Keratinocyte (primary cell): ENCODE data around the gene TFF1. TPM values are rescaled to one million over a fixed set of nuclear protein-coding genes. Genes with fewer than 3 reads are reported as not detected.

Experiments
- DNase-seq: peaks from one replicate; pipeline ENCODE4 v3.0.0-alpha.2; 2011; ENCODE audit warnings: low read depth, missing footprints, low spot score
- FAIRE-seq: peaks from 2 replicates; lab custom pipeline; 2011; peaks lifted over from hg19 to GRCh38; lab: Jason Lieb, UNC
- H2AFZ ChIP-seq: 2 replicates; pipeline ENCODE4 v1.6.0; 2012; ENCODE audit warnings: low read length, control low read depth, inconsistent platforms; ENCODE audit not compliant: control insufficient read depth
- H3K27ac ChIP-seq: 2 replicates; pipeline ENCODE4 v1.5.1; 2011; ENCODE audit warnings: low read length; ENCODE audit not compliant: control insufficient read depth, insufficient read depth
- H3K27me3 ChIP-seq: 3 replicates; pipeline ENCODE4 v1.6.0; 2011; ENCODE audit warnings: low read length; ENCODE audit not compliant: control insufficient read depth, insufficient read depth; ENCODE audit errors: extremely low read depth
- H3K36me3 ChIP-seq, 2 experiments: 2 replicates in 1 of 2; 3 replicates in 1 of 2; pipeline ENCODE4 v1.5.1; 2011; ENCODE audit warnings: low read length in 2 of 2, mild to moderate bottlenecking in 1 of 2; ENCODE audit not compliant: control insufficient read depth in 2 of 2, insufficient read depth in 2 of 2; ENCODE audit errors: extremely low read depth in 1 of 2
- H3K4me1 ChIP-seq: 3 replicates; pipeline ENCODE4 v1.5.1; 2011; ENCODE audit warnings: low read length; ENCODE audit not compliant: control insufficient read depth, insufficient read depth; ENCODE audit errors: extremely low read depth
- H3K4me2 ChIP-seq: 3 replicates; pipeline ENCODE4 v1.6.0; 2011; ENCODE audit warnings: low read depth, low read length; ENCODE audit not compliant: control insufficient read depth, insufficient read depth; ENCODE audit errors: extremely low read depth
- H3K4me3 ChIP-seq, 3 experiments: fragments of 200-600 bp in 1 of 3; sonication (generic) in 1 of 3; 2 replicates in 2 of 3; 3 replicates in 1 of 3; pipeline ENCODE4 v1.5.1; 2011 to 2016; ENCODE audit warnings: low read length in 3 of 3, mild to moderate bottlenecking in 3 of 3, control low read depth in 2 of 3, inconsistent platforms in 1 of 3, low read depth in 1 of 3, mixed read lengths in 1 of 3, mixed run types in 1 of 3, moderate library complexity in 1 of 3; ENCODE audit not compliant: control insufficient read depth in 2 of 3, insufficient read depth in 2 of 3; ENCODE audit errors: extremely low read depth in 1 of 3
- H3K79me2 ChIP-seq: 2 replicates; pipeline ENCODE4 v1.6.0; 2012; ENCODE audit warnings: low read length; ENCODE audit not compliant: control insufficient read depth, insufficient read depth
- H3K9ac ChIP-seq: 3 replicates; pipeline ENCODE4 v1.6.0; 2011; ENCODE audit warnings: low read length; ENCODE audit not compliant: control insufficient read depth, insufficient read depth; ENCODE audit errors: extremely low read depth
- H3K9me1 ChIP-seq: 3 replicates; pipeline ENCODE4 v1.6.0; 2011; ENCODE audit warnings: low read length; ENCODE audit not compliant: control insufficient read depth, insufficient read depth; ENCODE audit errors: extremely low read depth
- H3K9me3 ChIP-seq: 2 replicates; pipeline ENCODE4 v1.5.1; 2012; ENCODE audit warnings: low read depth, low read length; ENCODE audit not compliant: control insufficient read depth
- H4K20me1 ChIP-seq: 3 replicates; pipeline ENCODE4 v1.6.0; 2011; ENCODE audit warnings: low read length; ENCODE audit not compliant: control insufficient read depth, insufficient read depth; ENCODE audit errors: extremely low read depth
- CTCF ChIP-seq, 3 experiments: IDR thresholded peaks in 1 of 3; conservative IDR thresholded peaks in 1 of 3; optimal IDR thresholded peaks in 1 of 3; 2 replicates in 2 of 3; 3 replicates in 1 of 3; pipeline versions ENCODE3 to v1.5.1; 2011; ENCODE audit warnings: low read length in 3 of 3, mild to moderate bottlenecking in 3 of 3, moderate library complexity in 2 of 3, control low read depth in 1 of 3, inconsistent platforms in 1 of 3; ENCODE audit not compliant: insufficient read depth in 2 of 3; ENCODE audit errors: extremely low read depth in 1 of 3
- EZH2 ChIP-seq: IDR thresholded peaks from one replicate; pipeline ENCODE4 v1.6.1; 2012; ENCODE audit warnings: inconsistent platforms, mild to moderate bottlenecking, low read length, moderate library complexity
- dilution Hi-C: fragments of 300-500 bp; cut with MboI; formaldehyde crosslinking; loops from one replicate; pipeline ENCODE4 v1.7.0; 2020; ENCODE audit warnings: low sequenced_read_pairs; ENCODE audit not compliant: extremely low pct_ligation_motif_present
- polyA plus RNA-seq, 5 experiments: library from polyadenylated mRNA; depleted of rRNA in 3 of 5; stranded (reverse) in 3 of 5; stranded (forward) in 1 of 5; unstranded in 1 of 5; fragments of >200 nt; gene quantifications; 1 replicate in 1 of 5; 2 replicates in 3 of 5; 3 replicates in 1 of 5; pipeline versions ENCODE4 v1.2.1 to v1.2.3, GENCODE V29; 2011 to 2012; ENCODE audit warnings: missing spikeins in 2 of 5, low read depth in 1 of 5, low replicate concordance in 1 of 5

Gene TFF1
- polyA plus RNA-seq, 1 donor (not counting 4 experiments of a cell fraction or from before 2014, with no cell fraction given): not detected

GRCh38 chr21:42406201-42406621 lies 39.9 kb upstream of the TFF1 start:
- no peaks in the 10 kb centered on the region for H3K9me3 ChIP-seq
- no peaks in the 10 kb centered on the region for H3K27me3 ChIP-seq
- no peak overlapping the region for H3K9ac ChIP-seq
- H3K36me3 ChIP-seq: no peaks in the 10 kb centered on the region
- no peak overlapping the region for H3K4me3 ChIP-seq
- no peak overlapping the region for H3K27ac ChIP-seq
- FAIRE-seq: no peak
- no peak for DNase-seq
- no peak for TF ChIP-seq CTCF (optimal IDR thresholded peaks at IDR 0.05 in 1 of 3, IDR thresholded peaks at IDR 0.05 in 1 of 3, conservative IDR thresholded peaks at IDR 0.05 in 1 of 3; ENCODE audit: extremely low read depth in 1 of 3, insufficient read depth in 2 of 3, low read length in 3 of 3)
- H3K9me1 ChIP-seq: no peaks in the 10 kb centered on the region
- H3K79me2 ChIP-seq: no peaks in the 10 kb centered on the region
- H2AFZ ChIP-seq: no peak overlapping the region
- dilution Hi-C loops: no loop called here
- H4K20me1 ChIP-seq: no peaks in the 10 kb centered on the region
- no peaks in the 10 kb centered on the region for H3K4me1 ChIP-seq
- H3K4me2 ChIP-seq: no peak overlapping the region

- H3K9ac ChIP-seq: no peak overlapping the region
- H3K79me2 ChIP-seq: no peaks in the 10 kb centered on the region
- no peaks in the 10 kb centered on the region for H3K9me1 ChIP-seq
- H4K20me1 ChIP-seq: no peaks in the 10 kb centered on the region
- H3K4me2 ChIP-seq: no peak overlapping the region
- FAIRE-seq (no peak), DNase-seq (no peak)
- TF ChIP-seq EZH2 (no peak), CTCF (optimal IDR thresholded peaks at IDR 0.05 in 1 of 3, IDR thresholded peaks at IDR 0.05 in 1 of 3, conservative IDR thresholded peaks at IDR 0.05 in 1 of 3; ENCODE audit: extremely low read depth in 1 of 3, insufficient read depth in 2 of 3, low read length in 3 of 3) (no peak)
- dilution Hi-C loops: no loop called here
- H3K9me3 ChIP-seq: no peaks in the 10 kb centered on the region
- no peak overlapping the region for H3K27ac ChIP-seq
- H3K4me3 ChIP-seq: no peak overlapping the region
- H3K4me1 ChIP-seq: no peaks in the 10 kb centered on the region
- no peaks in the 10 kb centered on the region for H3K36me3 ChIP-seq
- H3K27me3 ChIP-seq: no peaks in the 10 kb centered on the region
- H2AFZ ChIP-seq: no peak overlapping the region
Measured at GRCh38 chr21:42405064-42406013, 39.0 kb upstream of the TFF1 start.
